HepG2 (cell line): ENCODE measurements around the gene NINJ2. TPM values are rescaled to one million over a fixed set of nuclear protein-coding genes. Genes with fewer than 3 reads are reported as not detected.

ENCODE experiments used
- DMAP1 ChIP-seq: IDR thresholded peaks from 2 replicates; pipeline ENCODE4 v1.6.1; 2016
- EP300 ChIP-seq, 3 experiments: sonication (generic) in 1 of 3; formaldehyde crosslinking in 1 of 3; IDR thresholded peaks; 2 replicates each; pipeline versions ENCODE4 v1.5.1 to v1.6.1; 2011 to 2020; ENCODE audit warnings: low read depth in 2 of 3, low read length in 2 of 3, borderline replicate concordance in 1 of 3, improper control_type of control experiment in 1 of 3, mild to moderate bottlenecking in 1 of 3, missing genetic modification reagents in 1 of 3, moderate library complexity in 1 of 3
- ESRRA ChIP-seq: sonication (generic); formaldehyde crosslinking; IDR thresholded peaks from 2 replicates; pipeline ENCODE4 v1.5.1; 2020; ENCODE audit warnings: mild to moderate bottlenecking, low read depth, missing genetic modification reagents
- HNRNPK ChIP-seq: fragments of 200-400 bp; formaldehyde crosslinking; IDR thresholded peaks from 2 replicates; pipeline ENCODE4 v1.6.1; 2018; ENCODE audit warnings: low read length, low read depth, moderate library complexity, mild to moderate bottlenecking; ENCODE audit not compliant: poor library complexity, severe bottlenecking
- JUNB ChIP-seq: sonication (generic); formaldehyde crosslinking; IDR thresholded peaks from 2 replicates; pipeline ENCODE4 v1.8.0; 2022; ENCODE audit warnings: missing genetic modification reagents, mild to moderate bottlenecking, borderline replicate concordance
- MTF1 ChIP-seq: sonication (generic); formaldehyde crosslinking; IDR thresholded peaks from 2 replicates; pipeline ENCODE4 v1.5.0; 2020; ENCODE audit warnings: missing genetic modification reagents
- MXI1 ChIP-seq: IDR thresholded peaks from 3 replicates; pipeline ENCODE4 v1.6.1; 2012; ENCODE audit warnings: low read depth, low read length, inconsistent platforms, borderline replicate concordance
- NR2F1 ChIP-seq, 2 experiments: fragments of 450-650 bp in 1 of 2; formaldehyde crosslinking in 1 of 2; IDR thresholded peaks; 2 replicates each; pipeline versions ENCODE4 v1.5.0 to v1.6.1; 2016 to 2020; ENCODE audit warnings: mild to moderate bottlenecking in 1 of 2, missing compliant biosample characterization in 1 of 2, missing genetic modification reagents in 1 of 2, moderate library complexity in 1 of 2
- PREB ChIP-seq: sonication (generic); formaldehyde crosslinking; IDR thresholded peaks from 2 replicates; pipeline ENCODE4 v1.4.0; 2020; ENCODE audit warnings: missing genetic modification reagents
- RELA ChIP-seq: sonication (generic); formaldehyde crosslinking; IDR thresholded peaks from 2 replicates; pipeline ENCODE4 v1.4.0; 2020; ENCODE audit warnings: missing genetic modification reagents
- SMAD9 ChIP-seq: sonication (generic); formaldehyde crosslinking; IDR thresholded peaks from 2 replicates; pipeline ENCODE4 v1.5.1; 2020; ENCODE audit warnings: mild to moderate bottlenecking, missing genetic modification reagents
- SOX5 ChIP-seq: IDR thresholded peaks from 2 replicates; pipeline ENCODE4 v1.6.1; 2016; ENCODE audit warnings: borderline replicate concordance
- TBL1XR1 ChIP-seq: fragments of 150-350 bp; IDR thresholded peaks from 2 replicates; pipeline ENCODE4 v1.6.1; 2014; ENCODE audit warnings: borderline replicate concordance, low read length; ENCODE audit not compliant: partially characterized antibody
- ZNF530 ChIP-seq: sonication (generic); formaldehyde crosslinking; IDR thresholded peaks from 2 replicates; pipeline ENCODE4 v1.5.0; 2020; ENCODE audit warnings: low read depth, mild to moderate bottlenecking, missing genetic modification reagents
- ZNF607 ChIP-seq: sonication (generic); formaldehyde crosslinking; IDR thresholded peaks from 2 replicates; pipeline ENCODE4 v1.5.1; 2020; ENCODE audit warnings: missing genetic modification reagents, mild to moderate bottlenecking, borderline replicate concordance
- polyA plus RNA-seq, 8 experiments: library from polyadenylated mRNA; depleted of rRNA in 3 of 8; stranded (reverse) in 7 of 8; unstranded in 1 of 8; fragments of >200 nt; fragmentation: Illumina TruSeq in 4 of 8; extraction: Trizol in 4 of 8; gene quantifications; 2 replicates each; pipeline versions ENCODE4 v1.2.1 to v1.2.3, GENCODE V29; 2011 to 2016; ENCODE audit warnings: low read depth in 4 of 8, missing spikeins in 1 of 8, mixed read lengths in 1 of 8; ENCODE audit not compliant: insufficient read depth in 1 of 8
- total RNA-seq, 5 experiments: library from RNA; depleted of rRNA; stranded (reverse); fragments of >200 nt; fragmentation: Illumina TruSeq; extraction: Trizol; gene quantifications; 2 replicates each; pipeline ENCODE4 v1.2.3, GENCODE V29; 2016; ENCODE audit warnings: low read depth in 1 of 5
- TF ChIP-seq, protein P1 (sequence below): sonication (generic); formaldehyde crosslinking; IDR thresholded peaks from 2 replicates; pipeline ENCODE4 v1.9.0; 2022; ENCODE audit warnings: low read depth, missing genetic modification reagents
- TF ChIP-seq, protein P2 (sequence below): fragments of 450-650 bp; IDR thresholded peaks from 2 replicates; pipeline ENCODE4 v1.6.1; 2017
- TF ChIP-seq, protein P3 (sequence below): sonication (generic); formaldehyde crosslinking; IDR thresholded peaks from 2 replicates; pipeline ENCODE4 v1.5.0; 2020; ENCODE audit warnings: missing genetic modification reagents, mild to moderate bottlenecking, borderline replicate concordance
- TF ChIP-seq, protein P4 (sequence below): sonication (generic); formaldehyde crosslinking; IDR thresholded peaks from 2 replicates; pipeline ENCODE4 v1.5.0; 2020; ENCODE audit warnings: missing genetic modification reagents
- TF ChIP-seq, protein P5 (sequence below): sonication (generic); formaldehyde crosslinking; conservative IDR thresholded peaks from 2 replicates; pipeline ENCODE4 v1.5.0; 2020; ENCODE audit warnings: missing genetic modification reagents

The NINJ2 gene
- total and polyA plus RNA-seq, 2 of the 13 experiments (the other 11 are each of a cell fraction or from before 2014, with no cell fraction given) = 0.62 to 3.8 TPM

- TF ChIP-seq MXI1 (peak; percentile 56; the same call in 1 of the 3 replicates), RELA (peak; percentile 88; the same call in 1 of the 2 replicates), NR2F1 (CRISPR knock-in tag; IDR thresholded peaks at IDR 0.05) (peak; percentile 81 to 90), HNRNPK (no peak), MTF1 (CRISPR knock-in tag) (no peak), SMAD9 (no peak), ESRRA (peak; percentile 75; the same call in 1 of the 2 replicates), ZNF607 (CRISPR knock-in tag) (peak; percentile 41; the same call in 1 of the 2 replicates), JUNB (CRISPR knock-in tag) (no peak), PREB (CRISPR knock-in tag) (no peak), EP300 (IDR thresholded peaks at IDR 0.05; ENCODE audit: low read depth in 2 of 2, low read length in 2 of 2) (peak; percentile 23 to 93; a peak in 3 of 4 replicates), EP300 (CRISPR knock-in tag; IDR thresholded peaks at IDR 0.05; ENCODE audit: borderline replicate concordance) (peak; percentile 47), ZNF530 (CRISPR knock-in tag) (no peak), DMAP1 (CRISPR knock-in tag) (0 out of 2 replicates have a peak, but pooled peaks have one; percentile 31), SOX5 (CRISPR knock-in tag) (peak; percentile 98), TBL1XR1 (peak; percentile 88)
- TF ChIP-seq, protein P1, sequence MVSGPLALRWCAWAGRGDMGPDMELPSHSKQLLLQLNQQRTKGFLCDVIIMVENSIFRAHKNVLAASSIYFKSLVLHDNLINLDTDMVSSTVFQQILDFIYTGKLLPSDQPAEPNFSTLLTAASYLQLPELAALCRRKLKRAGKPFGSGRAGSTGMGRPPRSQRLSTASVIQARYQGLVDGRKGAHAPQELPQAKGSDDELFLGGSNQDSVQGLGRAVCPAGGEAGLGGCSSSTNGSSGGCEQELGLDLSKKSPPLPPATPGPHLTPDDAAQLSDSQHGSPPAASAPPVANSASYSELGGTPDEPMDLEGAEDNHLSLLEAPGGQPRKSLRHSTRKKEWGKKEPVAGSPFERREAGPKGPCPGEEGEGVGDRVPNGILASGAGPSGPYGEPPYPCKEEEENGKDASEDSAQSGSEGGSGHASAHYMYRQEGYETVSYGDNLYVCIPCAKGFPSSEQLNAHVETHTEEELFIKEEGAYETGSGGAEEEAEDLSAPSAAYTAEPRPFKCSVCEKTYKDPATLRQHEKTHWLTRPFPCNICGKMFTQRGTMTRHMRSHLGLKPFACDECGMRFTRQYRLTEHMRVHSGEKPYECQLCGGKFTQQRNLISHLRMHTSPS (CRISPR knock-in tag) = peak; percentile 40; the same call in 1 of the 2 replicates
- TF ChIP-seq, protein P2, sequence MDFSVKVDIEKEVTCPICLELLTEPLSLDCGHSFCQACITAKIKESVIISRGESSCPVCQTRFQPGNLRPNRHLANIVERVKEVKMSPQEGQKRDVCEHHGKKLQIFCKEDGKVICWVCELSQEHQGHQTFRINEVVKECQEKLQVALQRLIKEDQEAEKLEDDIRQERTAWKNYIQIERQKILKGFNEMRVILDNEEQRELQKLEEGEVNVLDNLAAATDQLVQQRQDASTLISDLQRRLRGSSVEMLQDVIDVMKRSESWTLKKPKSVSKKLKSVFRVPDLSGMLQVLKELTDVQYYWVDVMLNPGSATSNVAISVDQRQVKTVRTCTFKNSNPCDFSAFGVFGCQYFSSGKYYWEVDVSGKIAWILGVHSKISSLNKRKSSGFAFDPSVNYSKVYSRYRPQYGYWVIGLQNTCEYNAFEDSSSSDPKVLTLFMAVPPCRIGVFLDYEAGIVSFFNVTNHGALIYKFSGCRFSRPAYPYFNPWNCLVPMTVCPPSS = no peak
- TF ChIP-seq, protein P3, sequence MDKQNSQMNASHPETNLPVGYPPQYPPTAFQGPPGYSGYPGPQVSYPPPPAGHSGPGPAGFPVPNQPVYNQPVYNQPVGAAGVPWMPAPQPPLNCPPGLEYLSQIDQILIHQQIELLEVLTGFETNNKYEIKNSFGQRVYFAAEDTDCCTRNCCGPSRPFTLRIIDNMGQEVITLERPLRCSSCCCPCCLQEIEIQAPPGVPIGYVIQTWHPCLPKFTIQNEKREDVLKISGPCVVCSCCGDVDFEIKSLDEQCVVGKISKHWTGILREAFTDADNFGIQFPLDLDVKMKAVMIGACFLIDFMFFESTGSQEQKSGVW (CRISPR knock-in tag) = no peak
- TF ChIP-seq, protein P4, sequence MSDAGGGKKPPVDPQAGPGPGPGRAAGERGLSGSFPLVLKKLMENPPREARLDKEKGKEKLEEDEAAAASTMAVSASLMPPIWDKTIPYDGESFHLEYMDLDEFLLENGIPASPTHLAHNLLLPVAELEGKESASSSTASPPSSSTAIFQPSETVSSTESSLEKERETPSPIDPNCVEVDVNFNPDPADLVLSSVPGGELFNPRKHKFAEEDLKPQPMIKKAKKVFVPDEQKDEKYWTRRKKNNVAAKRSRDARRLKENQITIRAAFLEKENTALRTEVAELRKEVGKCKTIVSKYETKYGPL (CRISPR knock-in tag) = no peak
- TF ChIP-seq, protein P5, sequence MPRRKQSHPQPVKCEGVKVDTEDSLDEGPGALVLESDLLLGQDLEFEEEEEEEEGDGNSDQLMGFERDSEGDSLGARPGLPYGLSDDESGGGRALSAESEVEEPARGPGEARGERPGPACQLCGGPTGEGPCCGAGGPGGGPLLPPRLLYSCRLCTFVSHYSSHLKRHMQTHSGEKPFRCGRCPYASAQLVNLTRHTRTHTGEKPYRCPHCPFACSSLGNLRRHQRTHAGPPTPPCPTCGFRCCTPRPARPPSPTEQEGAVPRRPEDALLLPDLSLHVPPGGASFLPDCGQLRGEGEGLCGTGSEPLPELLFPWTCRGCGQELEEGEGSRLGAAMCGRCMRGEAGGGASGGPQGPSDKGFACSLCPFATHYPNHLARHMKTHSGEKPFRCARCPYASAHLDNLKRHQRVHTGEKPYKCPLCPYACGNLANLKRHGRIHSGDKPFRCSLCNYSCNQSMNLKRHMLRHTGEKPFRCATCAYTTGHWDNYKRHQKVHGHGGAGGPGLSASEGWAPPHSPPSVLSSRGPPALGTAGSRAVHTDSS (CRISPR knock-in tag) = no peak
Measured at GRCh38 chr12:646442-647384, 16.5 kb downstream of the NINJ2 start (continued).
